Stimulated activated CD8-positive, alpha-beta memory T cell treated with anti-CD3 and anti-CD28 coated beads, Interleukin-15, amount 100 ng/mL, for 4 hours (primary cell): ENCODE measurements around the gene DTWD1.
"Not testable (repeated sequence)": the region's sequence is repeated elsewhere in the genome, so short reads cannot be mapped to it uniquely, and the experiment has no call there.

Experiments used
- DNase-seq, 2 donors: peaks; one replicate each; pipeline ENCODE4 v3.0.0-alpha.2; 2020; ENCODE audit warnings: low read depth in 2 of 2

The DTWD1 gene

GRCh38 chr15:49646891-49647290 lies 26.0 kb downstream of the DTWD1 start:
- DNase-seq: no peak

- DNase-seq: no peak
Measured at GRCh38 chr15:49649987-49650386, 29.1 kb downstream of the DTWD1 start.

- no peak for DNase-seq
Measured at GRCh38 chr15:49650676-49651075, 29.8 kb downstream of the DTWD1 start.

GRCh38 chr15:49652922-49653321 lies 32.1 kb downstream of the DTWD1 start:
- no peak for DNase-seq

- DNase-seq: no peak
Measured at GRCh38 chr15:49656734-49657133, 35.9 kb downstream of the DTWD1 start.

- DNase-seq: no peak
Measured at GRCh38 chr15:49664716-49665115, 43.9 kb downstream of the DTWD1 start.

- DNase-seq: not testable (repeated sequence)
Measured at GRCh38 chr15:49666486-49666885, 45.6 kb downstream of the DTWD1 start.

- DNase-seq: no peak
Measured at GRCh38 chr15:49669288-49669687, 48.4 kb downstream of the DTWD1 start.

GRCh38 chr15:49673861-49674260 lies 53.0 kb downstream of the DTWD1 start:
- DNase-seq: no peak

- DNase-seq: no peak
Measured at GRCh38 chr15:49674370-49674769, 53.5 kb downstream of the DTWD1 start.

GRCh38 chr15:49675041-49675440 lies 54.2 kb downstream of the DTWD1 start:
- DNase-seq: no peak

- no peak for DNase-seq
Measured at GRCh38 chr15:49678655-49679054, 57.8 kb downstream of the DTWD1 start.

- no peak for DNase-seq
Measured at GRCh38 chr15:49686599-49686998, 65.8 kb downstream of the DTWD1 start.

GRCh38 chr15:49688135-49688790 lies 67.4 kb downstream of the DTWD1 start:
- DNase-seq: no peak

GRCh38 chr15:49692514-49693090 lies 71.8 kb downstream of the DTWD1 start:
- DNase-seq: no peak

- DNase-seq: no peak
Measured at GRCh38 chr15:49693498-49693897, 72.7 kb downstream of the DTWD1 start.

- no peak for DNase-seq
Measured at GRCh38 chr15:49696433-49696832, 75.6 kb downstream of the DTWD1 start.

- no peak for DNase-seq
Measured at GRCh38 chr15:49697121-49697520, 76.3 kb downstream of the DTWD1 start.

- not testable (repeated sequence) for DNase-seq
Measured at GRCh38 chr15:49702982-49703381, 82.1 kb downstream of the DTWD1 start.
